ENCODE measurements around the gene FBLN2.
"Not testable (repeated sequence)": the region's sequence is repeated elsewhere in the genome, so short reads cannot be mapped to it uniquely, and the experiment has no call there.

The FBLN2 gene

GRCh38 chr3:13513913-13514517 is 34.9 kb upstream of the FBLN2 start:
- no peak for DNase-seq (ENCODE audit: low spot score)

- no peak for DNase-seq (ENCODE audit: low spot score)
These were observed 34.1 kb upstream of the FBLN2 start for GRCh38 chr3:13514639-13515435.

- no peak for DNase-seq (ENCODE audit: low spot score)
These were observed 32.9 kb upstream of the FBLN2 start for GRCh38 chr3:13515786-13516759.

- no peak for DNase-seq (ENCODE audit: low spot score)
These were observed 32.2 kb upstream of the FBLN2 start for GRCh38 chr3:13516760-13517135.

- DNase-seq (ENCODE audit: low spot score), result no peak
These were observed 31.5 kb upstream of the FBLN2 start for GRCh38 chr3:13517253-13517977.

- peak; percentile 64 for DNase-seq (ENCODE audit: low spot score)
These were observed 30.4 kb upstream of the FBLN2 start for GRCh38 chr3:13518516-13518953.

GRCh38 chr3:13519006-13519791 is 29.7 kb upstream of the FBLN2 start:
- DNase-seq (ENCODE audit: low spot score), result no peak

- DNase-seq (ENCODE audit: low spot score), result no peak
These were observed 28.5 kb upstream of the FBLN2 start for GRCh38 chr3:13520326-13520880.

- DNase-seq (ENCODE audit: low spot score), result no peak
These were observed 27.6 kb upstream of the FBLN2 start for GRCh38 chr3:13521309-13521708.

GRCh38 chr3:13521749-13522148 is 27.2 kb upstream of the FBLN2 start:
- DNase-seq (ENCODE audit: low spot score), result not testable (repeated sequence)

GRCh38 chr3:13522236-13522635 is 26.7 kb upstream of the FBLN2 start:
- DNase-seq (ENCODE audit: low spot score), result no peak

- no peak for DNase-seq (ENCODE audit: low spot score)
These were observed 23.8 kb upstream of the FBLN2 start for GRCh38 chr3:13524979-13525669.

GRCh38 chr3:13525827-13526625 is 22.9 kb upstream of the FBLN2 start:
- no peak for DNase-seq (ENCODE audit: low spot score)

- DNase-seq (ENCODE audit: low spot score), result no peak
These were observed 22.3 kb upstream of the FBLN2 start for GRCh38 chr3:13526626-13526949.

GRCh38 chr3:13528217-13528867 is 20.6 kb upstream of the FBLN2 start:
- no peak for DNase-seq (ENCODE audit: low spot score)

GRCh38 chr3:13529196-13530112 is 19.5 kb upstream of the FBLN2 start:
- no peak for DNase-seq (ENCODE audit: low spot score)

GRCh38 chr3:13530241-13531009 is 18.5 kb upstream of the FBLN2 start:
- no peak for DNase-seq (ENCODE audit: low spot score)
